Measurements from ENCODE around the gene ADSS1. TPM values are rescaled to one million over a fixed set of nuclear protein-coding genes. Genes with fewer than 3 reads are reported as not detected.
A peak's percentile ranks its signal among the peaks of the same experiment; 100 is the strongest.

The ADSS1 gene
- total RNA-seq, 1 experiment from 2014 or later = 2.8 TPM

GRCh38 chr14:104701383-104702076 is 22.5 kb upstream of the ADSS1 start:
- H3K4me2 ChIP-seq (ENCODE audit: low read depth, low read length, poor library complexity, severe bottlenecking) = no peak overlapping the region
- no peaks in the 10 kb centered on the region for H3K9me3 ChIP-seq (ENCODE audit: low read length)
- no peak overlapping the region for H3K27ac ChIP-seq (ENCODE audit: low read length)
- H3K9me2 ChIP-seq (replicated peaks; ENCODE audit: insufficient read depth, low read length) = no peaks in the 10 kb centered on the region
- peaks cover 11% of the 10 kb centered on the region; the same call in 1 of the 2 replicates for H4K20me1 ChIP-seq (ENCODE audit: insufficient read depth, low read depth, low read length)
- no peaks in the 10 kb centered on the region for H3K4me1 ChIP-seq (ENCODE audit: low read length)
- no peak overlapping the region for H3K9ac ChIP-seq (ENCODE audit: low read length)
- H3K36me3 ChIP-seq (ENCODE audit: insufficient read depth, low read length) = no peaks in the 10 kb centered on the region
- no peaks in the 10 kb centered on the region for H3K79me2 ChIP-seq (ENCODE audit: low read length)
- no peak overlapping the region for H2AFZ ChIP-seq (ENCODE audit: low read length)
- no peak for DNase-seq
- H3K27me3 ChIP-seq (ENCODE audit: low read length) = no peaks in the 10 kb centered on the region
- no peak overlapping the region for H3K4me3 ChIP-seq (ENCODE audit: low read length)

DNA sequence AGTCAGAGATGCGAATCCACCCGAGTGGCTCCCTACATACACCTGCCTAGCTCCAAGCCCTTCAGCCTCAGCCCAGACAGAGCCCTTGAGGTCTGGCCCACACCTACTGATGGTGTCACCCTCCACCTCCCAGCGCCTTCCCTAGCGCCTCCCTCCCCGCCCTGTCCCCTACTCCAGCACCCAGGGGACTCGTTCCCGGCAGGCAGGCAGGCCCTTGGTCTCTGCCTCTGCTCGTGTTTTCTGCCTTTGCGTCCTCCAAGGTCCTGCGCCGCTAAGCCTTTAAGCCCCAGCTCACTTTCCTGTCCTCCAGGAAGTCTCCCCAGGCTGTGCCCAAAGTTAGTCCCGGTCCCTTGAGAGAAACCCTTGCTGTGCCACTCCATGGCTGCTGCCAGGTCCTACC is 21.9 kb upstream of the ADSS1 start:
- no peak overlapping the region for H3K4me3 ChIP-seq (ENCODE audit: low read length)
- no peak overlapping the region for H3K9ac ChIP-seq (ENCODE audit: low read length)
- peaks cover 10% of the 10 kb centered on the region; the same call in 1 of the 2 replicates for H4K20me1 ChIP-seq (ENCODE audit: insufficient read depth, low read depth, low read length)
- H3K27ac ChIP-seq (ENCODE audit: low read length) = no peak overlapping the region
- DNase-seq = no peak
- no peaks in the 10 kb centered on the region for H3K36me3 ChIP-seq (ENCODE audit: insufficient read depth, low read length)
- H3K9me2 ChIP-seq (replicated peaks; ENCODE audit: insufficient read depth, low read length) = no peaks in the 10 kb centered on the region
- H3K27me3 ChIP-seq (ENCODE audit: low read length) = no peaks in the 10 kb centered on the region
- no peak overlapping the region for H2AFZ ChIP-seq (ENCODE audit: low read length)
- H3K4me2 ChIP-seq (ENCODE audit: low read depth, low read length, poor library complexity, severe bottlenecking) = no peak overlapping the region
- H3K79me2 ChIP-seq (ENCODE audit: low read length) = no peaks in the 10 kb centered on the region
- H3K4me1 ChIP-seq (ENCODE audit: low read length) = no peaks in the 10 kb centered on the region
- no peaks in the 10 kb centered on the region for H3K9me3 ChIP-seq (ENCODE audit: low read length)

DNA sequence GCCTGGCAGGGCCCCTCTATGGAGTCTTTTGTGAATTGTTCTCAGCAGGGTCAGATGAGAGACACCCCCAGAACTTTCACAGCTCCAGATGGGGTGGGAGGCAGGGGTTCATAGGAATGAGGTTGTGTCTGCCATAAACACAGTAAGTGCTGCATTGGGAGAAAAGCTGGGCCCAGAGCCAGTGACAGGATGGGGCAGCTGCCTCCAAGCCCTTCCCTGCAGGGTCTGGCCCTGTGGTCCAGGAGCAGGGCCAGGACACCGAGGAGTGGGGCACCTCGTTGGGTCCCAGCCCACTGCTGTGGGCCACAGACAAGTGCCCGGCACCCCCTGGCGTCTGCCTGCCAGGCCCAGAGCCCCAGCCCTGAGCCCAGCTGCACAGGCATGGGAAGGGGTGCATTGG is 21.4 kb upstream of the ADSS1 start:
- DNase-seq = no peak
- Histone ChIP-seq H3K4me2 (ENCODE audit: low read depth, low read length, poor library complexity, severe bottlenecking) (no peak overlapping the region), H3K4me3 (ENCODE audit: low read length) (no peak overlapping the region), H3K9me3 (ENCODE audit: low read length) (no peaks in the 10 kb centered on the region), H2AFZ (ENCODE audit: low read length) (no peak overlapping the region), H3K79me2 (ENCODE audit: low read length) (no peaks in the 10 kb centered on the region), H4K20me1 (ENCODE audit: insufficient read depth, low read depth, low read length) (peaks cover 6% of the 10 kb centered on the region; the same call in 1 of the 2 replicates), H3K4me1 (ENCODE audit: low read length) (no peaks in the 10 kb centered on the region), H3K9ac (ENCODE audit: low read length) (no peak overlapping the region), H3K27me3 (ENCODE audit: low read length) (no peaks in the 10 kb centered on the region), H3K27ac (ENCODE audit: low read length) (no peak overlapping the region), H3K36me3 (ENCODE audit: insufficient read depth, low read length) (no peaks in the 10 kb centered on the region), H3K9me2 (replicated peaks; ENCODE audit: insufficient read depth, low read length) (no peaks in the 10 kb centered on the region)

GRCh38 chr14:104703269-104703668 is 20.8 kb upstream of the ADSS1 start:
- Histone ChIP-seq H3K79me2 (ENCODE audit: low read length) (no peaks in the 10 kb centered on the region), H3K4me3 (ENCODE audit: low read length) (no peak overlapping the region), H2AFZ (ENCODE audit: low read length) (no peak overlapping the region), H4K20me1 (ENCODE audit: insufficient read depth, low read depth, low read length) (no peaks in the 10 kb centered on the region), H3K9me3 (ENCODE audit: low read length) (no peaks in the 10 kb centered on the region), H3K9ac (ENCODE audit: low read length) (no peak overlapping the region), H3K27me3 (ENCODE audit: low read length) (no peaks in the 10 kb centered on the region), H3K4me2 (ENCODE audit: low read depth, low read length, poor library complexity, severe bottlenecking) (no peak overlapping the region), H3K27ac (ENCODE audit: low read length) (no peak overlapping the region), H3K9me2 (replicated peaks; ENCODE audit: insufficient read depth, low read length) (no peaks in the 10 kb centered on the region), H3K4me1 (ENCODE audit: low read length) (no peaks in the 10 kb centered on the region), H3K36me3 (ENCODE audit: insufficient read depth, low read length) (no peaks in the 10 kb centered on the region)
- DNase-seq = no peak

DNA sequence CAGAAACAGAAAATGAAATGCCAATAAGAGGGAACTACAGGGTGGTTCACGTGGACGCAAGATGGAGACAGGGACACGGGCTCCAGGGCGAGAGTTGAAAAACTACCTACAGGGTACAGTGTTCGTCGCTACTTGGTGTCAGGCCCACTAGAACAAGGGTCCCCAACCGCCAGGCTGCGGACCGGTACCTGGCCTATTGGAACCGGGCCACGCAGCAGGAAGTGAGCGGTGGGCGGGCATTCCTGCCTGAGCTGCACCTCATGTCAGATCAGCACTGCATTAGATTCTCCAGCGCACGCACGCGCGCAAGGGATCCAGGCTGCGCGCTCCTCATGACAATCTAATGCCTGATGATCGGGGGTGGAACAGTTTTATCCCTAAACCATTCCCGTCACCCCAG is 19.8 kb upstream of the ADSS1 start:
- H3K36me3 ChIP-seq (ENCODE audit: insufficient read depth, low read length) = no peaks in the 10 kb centered on the region
- no peaks in the 10 kb centered on the region for H3K9me2 ChIP-seq (replicated peaks; ENCODE audit: insufficient read depth, low read length)
- no peak overlapping the region for H3K9ac ChIP-seq (ENCODE audit: low read length)
- DNase-seq = no peak
- H3K27ac ChIP-seq (ENCODE audit: low read length) = no peak overlapping the region
- H3K9me3 ChIP-seq (ENCODE audit: low read length) = no peaks in the 10 kb centered on the region
- no peaks in the 10 kb centered on the region for H3K27me3 ChIP-seq (ENCODE audit: low read length)
- no peaks in the 10 kb centered on the region for H3K4me1 ChIP-seq (ENCODE audit: low read length)
- H4K20me1 ChIP-seq (ENCODE audit: insufficient read depth, low read depth, low read length) = no peaks in the 10 kb centered on the region
- no peaks in the 10 kb centered on the region for H3K79me2 ChIP-seq (ENCODE audit: low read length)
- no peak overlapping the region for H2AFZ ChIP-seq (ENCODE audit: low read length)
- no peak overlapping the region for H3K4me3 ChIP-seq (ENCODE audit: low read length)
- H3K4me2 ChIP-seq (ENCODE audit: low read depth, low read length, poor library complexity, severe bottlenecking) = no peak overlapping the region

DNA sequence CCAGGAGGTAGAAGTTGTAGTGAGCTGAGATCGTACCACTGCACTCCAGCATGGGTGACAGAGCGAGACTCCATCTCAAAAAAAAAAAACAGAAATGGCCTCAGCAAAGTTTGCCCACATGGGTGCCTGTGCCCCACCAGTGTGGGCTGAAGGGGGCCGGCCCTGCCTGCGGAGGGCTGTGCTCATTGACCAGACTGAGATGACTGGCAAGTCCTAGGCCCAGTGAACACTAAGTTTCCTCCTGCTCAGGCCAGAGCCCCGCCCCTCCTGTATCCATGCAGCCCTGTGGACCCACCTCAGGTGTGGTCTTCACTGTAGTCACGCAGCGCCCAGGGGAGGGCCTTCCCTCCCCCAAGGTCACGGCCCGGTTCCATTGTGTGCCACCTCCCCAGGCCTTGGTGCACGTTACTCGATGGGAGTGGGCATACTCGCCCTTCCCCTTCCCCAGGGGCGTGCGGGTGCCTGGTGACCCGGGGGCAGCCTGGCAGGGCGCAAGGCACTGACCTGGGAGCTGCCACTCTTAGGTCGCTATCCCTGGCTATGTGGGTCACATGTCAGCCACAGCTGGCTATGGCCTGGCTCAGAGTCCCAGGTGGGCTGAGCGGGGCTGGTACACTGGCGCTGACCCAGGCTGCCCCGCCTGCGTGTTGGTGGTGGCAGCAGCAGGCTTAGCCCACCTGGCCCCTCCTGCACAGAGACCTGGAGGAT is 18.5 kb upstream of the ADSS1 start:
- H4K20me1 ChIP-seq (ENCODE audit: insufficient read depth, low read depth, low read length) = no peaks in the 10 kb centered on the region
- H3K9me3 ChIP-seq (ENCODE audit: low read length) = no peaks in the 10 kb centered on the region
- no peaks in the 10 kb centered on the region for H3K4me1 ChIP-seq (ENCODE audit: low read length)
- no peak overlapping the region for H3K4me2 ChIP-seq (ENCODE audit: low read depth, low read length, poor library complexity, severe bottlenecking)
- no peak overlapping the region for H3K4me3 ChIP-seq (ENCODE audit: low read length)
- H3K27ac ChIP-seq (ENCODE audit: low read length) = no peak overlapping the region
- no peak overlapping the region for H3K9ac ChIP-seq (ENCODE audit: low read length)
- H3K79me2 ChIP-seq (ENCODE audit: low read length) = no peaks in the 10 kb centered on the region
- no peaks in the 10 kb centered on the region for H3K36me3 ChIP-seq (ENCODE audit: insufficient read depth, low read length)
- H3K27me3 ChIP-seq (ENCODE audit: low read length) = no peaks in the 10 kb centered on the region
- H2AFZ ChIP-seq (ENCODE audit: low read length) = no peak overlapping the region
- no peaks in the 10 kb centered on the region for H3K9me2 ChIP-seq (replicated peaks; ENCODE audit: insufficient read depth, low read length)
- DNase-seq = peak; percentile 69

DNA sequence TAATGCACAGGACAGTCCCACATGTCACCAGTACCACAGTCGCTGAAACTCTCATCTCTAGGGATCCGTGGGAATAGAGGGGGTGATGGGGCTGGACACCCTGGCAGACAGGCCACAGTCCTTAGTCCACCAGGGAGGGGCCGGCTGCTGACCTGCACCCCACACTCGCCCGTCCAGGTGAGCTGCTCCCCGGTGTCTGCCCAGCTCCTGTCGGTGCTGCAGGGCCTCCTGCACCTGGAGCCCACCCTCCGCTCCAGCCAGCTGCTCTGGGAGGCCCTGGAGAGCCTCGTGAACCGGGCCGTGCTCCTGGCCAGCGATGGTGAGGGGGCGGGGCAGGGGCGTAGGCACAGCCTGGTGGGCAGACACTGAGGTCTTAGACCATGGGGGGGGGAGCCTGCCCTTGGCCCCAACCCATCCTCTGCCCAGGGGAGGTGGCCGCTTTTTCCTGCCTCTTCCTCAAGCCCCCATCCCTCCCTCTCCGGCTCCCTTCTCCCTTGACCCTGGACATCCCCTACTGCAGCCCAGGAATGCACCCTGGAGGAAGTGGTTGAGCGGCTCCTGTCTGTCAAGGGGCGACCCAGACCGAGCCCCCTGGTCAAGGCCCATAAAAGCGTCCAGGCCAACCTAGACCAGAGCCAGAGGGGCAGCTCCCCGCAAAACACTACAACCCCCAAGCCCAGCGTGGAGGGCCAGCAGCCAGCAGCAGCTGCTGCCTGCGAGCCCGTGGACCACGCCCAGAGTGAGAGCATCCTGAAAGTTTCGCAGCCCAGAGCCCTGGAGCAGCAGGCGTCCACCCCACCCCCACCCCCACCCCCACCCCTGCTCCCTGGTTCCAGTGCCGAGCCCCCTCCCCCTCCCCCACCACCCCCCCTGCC is 17.1 kb upstream of the ADSS1 start:
- Histone ChIP-seq H3K27ac (ENCODE audit: low read length) (no peak overlapping the region), H3K36me3 (ENCODE audit: insufficient read depth, low read length) (no peaks in the 10 kb centered on the region), H3K4me3 (ENCODE audit: low read length) (no peak overlapping the region), H3K9me2 (replicated peaks; ENCODE audit: insufficient read depth, low read length) (no peaks in the 10 kb centered on the region), H3K27me3 (ENCODE audit: low read length) (no peaks in the 10 kb centered on the region), H3K4me2 (ENCODE audit: low read depth, low read length, poor library complexity, severe bottlenecking) (no peak overlapping the region), H3K9me3 (ENCODE audit: low read length) (no peaks in the 10 kb centered on the region), H3K9ac (ENCODE audit: low read length) (no peak overlapping the region), H3K79me2 (ENCODE audit: low read length) (no peaks in the 10 kb centered on the region), H3K4me1 (ENCODE audit: low read length) (no peaks in the 10 kb centered on the region), H4K20me1 (ENCODE audit: insufficient read depth, low read depth, low read length) (no peaks in the 10 kb centered on the region), H2AFZ (ENCODE audit: low read length) (no peak overlapping the region)
- no peak for DNase-seq

Data from Karpas-422 (cell line).